HEK293T (cell line): ENCODE results near the gene MGMT.

Source experiments
- BHLHE40 ChIP-seq: fragments of 450-650 bp; IDR thresholded peaks from 2 replicates; pipeline ENCODE4 v1.6.1; 2016; ENCODE audit warnings: mild to moderate bottlenecking, moderate library complexity, borderline replicate concordance
- HDGF ChIP-seq: fragments of 450-650 bp; IDR thresholded peaks from 2 replicates; pipeline ENCODE4 v1.6.1; 2017; ENCODE audit warnings: antibody characterized with exemption, borderline replicate concordance
- L3MBTL2 ChIP-seq: fragments of 450-650 bp; conservative IDR thresholded peaks from 2 replicates; pipeline ENCODE4 v1.6.1; 2016; ENCODE audit warnings: mild to moderate bottlenecking
- SUZ12 ChIP-seq: fragments of 450-650 bp; IDR thresholded peaks from 2 replicates; pipeline ENCODE4 v1.6.1; 2016; ENCODE audit warnings: mild to moderate bottlenecking
- TF ChIP-seq, protein P1 (sequence below): fragments of 450-650 bp; IDR thresholded peaks from 2 replicates; pipeline ENCODE4 v1.6.1; 2016

- TF ChIP-seq L3MBTL2, result no peak
- no peak for TF ChIP-seq HDGF
- TF ChIP-seq, protein P1, sequence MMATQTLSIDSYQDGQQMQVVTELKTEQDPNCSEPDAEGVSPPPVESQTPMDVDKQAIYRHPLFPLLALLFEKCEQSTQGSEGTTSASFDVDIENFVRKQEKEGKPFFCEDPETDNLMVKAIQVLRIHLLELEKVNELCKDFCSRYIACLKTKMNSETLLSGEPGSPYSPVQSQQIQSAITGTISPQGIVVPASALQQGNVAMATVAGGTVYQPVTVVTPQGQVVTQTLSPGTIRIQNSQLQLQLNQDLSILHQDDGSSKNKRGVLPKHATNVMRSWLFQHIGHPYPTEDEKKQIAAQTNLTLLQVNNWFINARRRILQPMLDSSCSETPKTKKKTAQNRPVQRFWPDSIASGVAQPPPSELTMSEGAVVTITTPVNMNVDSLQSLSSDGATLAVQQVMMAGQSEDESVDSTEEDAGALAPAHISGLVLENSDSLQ, result no peak
- no peak for TF ChIP-seq BHLHE40
- no peak for TF ChIP-seq SUZ12
Observed at GRCh38 chr10:129676014-129676413, 209.0 kb downstream of the MGMT start.
